T47D (cell line): ENCODE measurements around the gene DENND1A.
"Not testable (repeated sequence)": the region's sequence is repeated elsewhere in the genome, so short reads cannot be mapped to it uniquely, and the experiment has no call there.

Source experiments
- DNase-seq, 2 experiments: peaks; one replicate each; pipeline versions ENCODE4 v3.0.0 to v3.0.0-alpha.2; 2011 to 2012; ENCODE audit warnings: low read depth in 1 of 2, low spot score in 1 of 2
- JUND ChIP-seq: IDR thresholded peaks from 2 replicates; pipeline ENCODE4 v1.6.1; 2012; ENCODE audit warnings: low read depth
- in situ Hi-C: cut with HindIII; loops from 2 replicates; pipeline ENCODE4 v1.10.0; 2016; ENCODE audit warnings: low sequenced_read_pairs, low pct_unique_long_range_greater_than_20kb

DENND1A gene

DNA sequence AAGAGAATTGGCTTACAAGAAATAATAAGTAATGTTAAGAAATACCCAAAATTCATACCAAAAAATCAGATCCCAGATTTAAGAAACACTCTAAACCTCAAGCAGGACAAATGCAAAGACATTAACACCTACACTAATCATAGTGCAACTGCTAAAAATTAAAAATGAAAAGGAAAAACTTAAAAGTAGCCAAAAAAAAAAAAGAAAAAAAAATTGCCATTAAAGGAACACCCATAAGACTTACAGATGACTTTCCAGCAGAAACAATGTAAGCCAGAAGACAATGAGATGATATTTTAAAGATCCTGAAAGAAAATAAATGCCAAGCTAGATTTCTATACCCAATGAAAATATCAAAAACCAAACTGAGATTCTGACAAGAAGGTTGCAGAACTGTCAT, 101.5 kb downstream of the DENND1A start:
- in situ Hi-C loops, result no loop called here
- no peak for TF ChIP-seq JUND
- no peak for DNase-seq

DNA sequence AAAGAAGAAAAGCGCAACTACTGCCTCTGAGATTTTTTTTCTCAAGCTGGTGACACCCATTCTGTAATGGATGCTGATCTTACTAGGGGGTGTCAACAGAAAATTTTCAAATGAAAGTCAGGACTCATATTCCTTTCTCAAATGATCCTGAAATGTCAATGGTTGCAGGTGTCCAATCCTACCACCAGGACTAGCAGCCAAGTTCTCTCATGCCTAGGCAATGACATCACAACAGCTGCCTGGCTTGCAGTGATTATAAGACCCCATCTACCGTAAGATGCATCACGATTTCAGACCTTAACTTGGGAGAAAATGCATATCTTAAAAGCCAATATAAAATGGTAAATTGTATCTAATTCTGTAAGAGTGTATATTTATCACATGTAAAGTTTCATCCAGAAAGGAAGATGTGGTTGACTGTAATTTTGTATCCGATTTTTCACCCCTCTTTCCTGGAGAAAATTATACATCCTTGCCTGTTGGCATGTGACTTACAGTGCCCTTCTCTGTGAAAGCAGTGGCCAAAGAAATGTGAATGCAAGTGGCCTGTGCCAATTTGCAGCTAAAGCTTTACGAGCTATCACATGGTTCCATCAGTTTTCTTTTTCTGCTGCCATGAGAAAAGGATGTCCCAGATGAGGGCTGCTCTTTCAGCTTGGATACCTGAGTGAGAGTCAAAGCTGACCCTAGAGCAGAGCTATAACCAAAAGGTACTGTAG, 104.4 kb downstream of the DENND1A start:
- in situ Hi-C loops, result no loop called here
- peak in 1 of 2 experiments; percentile 28 for DNase-seq
- TF ChIP-seq JUND, result no peak

DNA sequence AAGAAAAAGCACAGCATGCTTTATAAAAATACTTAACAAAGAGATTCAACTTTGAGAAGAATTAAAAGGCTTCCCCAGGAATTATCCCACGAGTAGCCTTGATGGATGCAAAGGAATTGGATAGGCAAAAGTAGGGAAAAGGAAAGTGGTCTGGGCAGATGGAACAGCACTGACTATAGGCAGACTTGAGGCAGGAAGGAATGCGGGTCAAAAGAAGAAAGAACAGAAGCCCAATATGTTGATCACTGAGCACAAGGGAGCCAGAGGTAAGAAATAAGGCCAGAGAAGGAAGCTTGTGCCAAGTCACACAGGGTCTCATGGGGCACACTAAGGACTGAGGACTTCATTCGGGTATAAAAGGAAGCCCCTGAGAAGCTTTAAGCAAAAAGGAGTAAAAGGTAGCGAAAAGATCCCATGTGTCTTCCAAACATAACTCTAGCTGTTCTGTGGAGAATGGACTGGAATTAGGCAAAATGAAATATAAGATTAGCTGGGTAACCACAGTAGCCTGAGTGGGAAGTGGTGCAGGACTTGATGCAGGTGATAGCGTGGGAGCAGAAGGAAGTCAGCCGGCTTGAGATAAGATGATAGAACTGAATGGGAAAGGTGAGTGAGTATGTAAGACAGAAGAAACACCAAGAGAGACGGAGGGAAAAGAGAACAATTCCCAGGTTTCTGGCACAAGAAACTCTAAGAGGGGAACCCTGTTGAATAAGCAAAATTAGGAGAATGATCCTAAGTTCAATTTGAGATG, 106.6 kb downstream of the DENND1A start:
- in situ Hi-C loops, result no loop called here
- no peak for DNase-seq
- no peak for TF ChIP-seq JUND

DNA sequence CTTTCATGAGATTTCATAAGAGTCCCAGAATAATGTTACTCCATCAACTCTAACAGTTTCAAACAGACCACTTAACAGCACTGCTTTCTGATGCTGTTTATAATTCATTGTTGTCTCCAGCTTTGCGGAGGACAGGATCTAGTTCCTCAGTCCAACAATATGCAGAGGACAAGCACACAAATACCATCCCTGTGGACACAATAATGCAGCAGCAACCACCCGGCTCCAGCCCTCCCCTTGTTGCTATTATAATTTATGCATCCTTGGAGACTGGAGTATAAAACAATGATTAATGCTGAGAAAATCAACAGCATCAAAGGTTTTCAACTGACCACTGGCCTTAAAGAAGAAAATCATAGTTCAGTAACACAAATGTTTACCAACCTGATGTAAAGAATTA, 108.3 kb downstream of the DENND1A start:
- in situ Hi-C loops, result no loop called here
- no peak for DNase-seq
- no peak for TF ChIP-seq JUND

DNA sequence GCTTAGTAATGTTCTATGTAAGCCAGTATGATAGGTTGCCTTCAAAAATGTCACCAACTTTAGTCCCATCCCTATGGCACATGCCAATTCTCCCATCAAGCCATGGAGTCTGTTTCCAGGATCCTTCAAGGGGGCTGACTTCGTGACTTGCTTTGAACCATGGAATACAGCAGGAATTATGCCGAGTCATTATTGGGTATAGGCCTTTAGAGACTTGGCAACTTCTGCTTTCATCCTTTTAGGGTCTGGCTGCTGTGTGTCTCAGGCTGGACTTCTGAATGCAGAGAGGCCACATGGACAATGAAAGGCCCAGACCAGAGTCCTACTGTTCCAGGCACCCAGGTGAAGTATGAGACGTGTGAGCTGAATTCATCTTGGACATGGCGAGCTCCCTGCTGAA, 109.8 kb downstream of the DENND1A start:
- no peak for TF ChIP-seq JUND
- DNase-seq, result no peak
- in situ Hi-C loops, result no loop called here

DNA sequence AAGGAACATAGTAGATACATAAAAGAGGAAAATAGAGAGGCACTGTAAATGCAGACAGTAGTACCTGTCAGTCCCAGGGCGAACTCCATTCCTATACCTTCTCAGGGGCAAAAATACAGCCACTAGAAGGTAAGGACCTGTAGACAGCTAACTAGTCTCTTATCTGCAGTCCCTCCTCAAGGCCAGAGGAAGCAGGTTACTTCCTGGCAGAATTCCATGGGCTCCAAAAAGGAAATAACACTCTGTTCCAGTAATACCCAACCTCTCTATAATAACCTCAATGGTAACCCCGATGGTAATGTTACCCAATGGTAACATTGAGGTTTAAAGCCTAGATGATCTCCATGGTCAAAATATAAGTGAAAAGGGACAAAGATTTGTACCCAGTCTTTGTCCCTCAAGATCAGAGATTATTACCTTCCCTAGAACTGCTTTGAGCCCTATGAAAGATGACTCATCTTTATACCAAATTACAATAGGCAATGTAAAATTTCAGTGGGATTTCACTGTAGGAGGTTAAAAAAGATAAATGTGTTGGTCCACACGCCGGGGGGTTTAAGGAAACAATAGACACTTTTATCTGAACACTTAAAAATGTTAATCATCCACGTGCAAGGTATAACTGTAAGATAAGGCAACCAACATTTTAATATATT, 113.0 kb downstream of the DENND1A start:
- in situ Hi-C loops, result no loop called here
- DNase-seq, result no peak

DNA sequence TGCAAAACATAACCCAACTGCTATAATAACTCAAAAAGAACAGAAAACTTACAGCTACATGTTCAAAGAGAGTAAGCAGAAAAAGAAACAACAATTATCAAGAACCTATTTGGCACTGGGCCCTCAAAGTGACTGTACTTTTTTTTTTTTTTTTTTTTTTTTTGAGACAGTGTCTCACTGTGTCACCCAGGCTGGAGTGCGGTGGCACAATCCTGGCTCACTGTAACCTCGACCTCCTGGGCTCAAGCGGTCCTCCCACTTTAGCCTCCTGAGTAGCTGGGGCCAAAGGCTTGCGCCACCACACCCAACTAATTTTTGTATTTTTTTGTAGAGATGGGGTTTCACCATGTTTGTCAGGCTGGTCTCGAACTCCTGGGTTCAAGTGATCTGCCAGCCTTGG, 114.1 kb downstream of the DENND1A start:
- DNase-seq, in situ Hi-C loops: not testable (repeated sequence)

More for the DNA sequence above, 113.0 kb downstream of the DENND1A start:
- no peak for TF ChIP-seq JUND

DNA sequence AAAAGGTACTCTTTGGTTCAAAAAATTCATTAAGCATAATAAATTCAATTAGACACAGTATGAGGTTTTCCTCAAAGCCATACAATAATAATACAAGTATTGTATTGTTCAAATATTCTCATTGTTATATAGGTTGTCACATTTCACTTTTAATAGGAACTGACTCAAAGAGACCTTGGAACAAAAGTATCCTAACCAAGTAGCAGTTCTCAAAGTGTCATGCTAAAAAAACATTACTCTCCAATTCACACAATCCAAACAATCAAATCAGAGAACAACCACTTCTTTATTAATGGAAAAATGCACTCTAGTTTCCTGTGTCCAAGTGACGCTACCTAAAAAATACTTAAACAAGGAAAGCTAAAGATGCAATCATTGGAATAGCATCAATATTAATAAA, 115.4 kb downstream of the DENND1A start:
- no peak for TF ChIP-seq JUND
- in situ Hi-C loops, result no loop called here

DNA sequence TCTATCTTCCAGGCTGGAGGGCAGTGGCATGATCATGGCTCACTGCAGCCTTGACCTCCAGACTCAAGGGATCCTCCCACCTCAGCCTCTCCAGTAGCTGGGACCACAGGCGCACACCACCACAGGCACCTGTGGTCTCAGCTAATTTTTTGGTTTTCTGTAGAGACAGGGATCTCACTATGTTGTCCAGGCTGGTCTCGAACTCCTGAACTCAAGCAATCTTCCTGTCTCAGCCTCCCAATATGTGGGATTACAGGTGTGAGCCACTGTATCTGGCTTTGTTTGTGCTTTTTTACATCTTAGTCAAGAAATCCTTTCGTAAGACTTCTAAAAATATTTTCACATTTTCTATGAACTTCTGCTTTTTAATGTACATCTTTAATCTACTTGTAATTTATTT, 116.9 kb downstream of the DENND1A start:
- no peak for DNase-seq
- in situ Hi-C loops, result no loop called here
- no peak for TF ChIP-seq JUND

More for the DNA sequence above, 115.4 kb downstream of the DENND1A start:
- DNase-seq, result no peak

DNA sequence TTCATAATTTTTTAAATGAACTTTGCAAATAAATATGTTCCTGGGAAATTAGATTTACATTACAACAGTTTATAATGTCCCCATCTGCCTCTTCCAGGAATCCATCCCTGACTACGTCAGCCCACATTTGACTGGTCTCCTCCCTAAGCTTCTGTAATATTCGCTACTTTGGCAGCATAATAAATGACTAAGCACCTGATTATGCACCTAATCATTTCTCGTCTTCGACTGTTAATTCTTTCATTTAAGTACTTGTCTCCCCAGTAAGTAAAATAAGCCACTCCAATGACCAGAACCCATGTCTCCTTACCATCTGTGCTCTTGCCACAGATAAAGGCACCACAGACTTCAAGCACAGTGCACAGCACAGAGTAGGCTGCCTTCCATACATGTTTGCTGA, 122.7 kb downstream of the DENND1A start:
- no peak for TF ChIP-seq JUND
- in situ Hi-C loops, result no loop called here

DNA sequence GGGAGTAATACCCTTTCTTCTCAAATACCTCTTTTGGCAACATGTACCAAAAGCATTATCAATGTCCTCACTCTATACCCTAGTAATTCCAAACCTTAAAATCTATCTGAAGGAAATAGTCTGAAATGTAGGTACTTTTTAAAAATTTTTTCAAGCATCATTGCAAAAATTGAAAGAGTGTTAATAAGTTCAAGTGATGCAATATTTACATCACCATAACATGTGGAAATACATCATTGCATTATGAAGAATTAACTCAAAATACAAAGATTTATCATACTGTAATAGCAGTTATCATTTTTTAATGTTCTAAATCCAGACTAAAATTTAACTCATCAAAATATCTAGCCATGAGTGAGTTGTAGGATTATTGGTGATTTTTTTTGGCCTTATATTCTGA, 123.1 kb downstream of the DENND1A start:
- no peak for DNase-seq
- no peak for TF ChIP-seq JUND
- in situ Hi-C loops, result no loop called here

More for the DNA sequence above, 122.7 kb downstream of the DENND1A start:
- DNase-seq, result no peak

DNA sequence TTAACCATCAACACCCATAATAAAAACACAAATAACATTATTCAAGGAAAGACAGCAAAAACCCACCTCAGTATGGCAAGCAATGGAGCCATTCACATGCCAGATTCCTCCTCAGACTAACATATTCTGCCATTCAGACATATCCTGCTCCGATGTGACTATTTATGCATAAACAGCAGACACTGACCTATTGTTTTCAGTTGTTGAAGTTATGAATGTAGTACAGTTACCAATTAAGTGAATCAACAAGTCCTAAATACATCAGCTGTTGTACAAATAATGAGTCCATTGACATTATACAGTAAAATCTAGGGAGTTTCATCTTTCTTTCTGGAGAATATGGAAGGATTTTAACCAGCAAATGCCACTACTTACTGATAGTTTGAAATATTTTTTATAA, 131.7 kb downstream of the DENND1A start:
- DNase-seq, result no peak
- no peak for TF ChIP-seq JUND
- in situ Hi-C loops, result no loop called here
